Heart left ventricle (tissue), 16 donors: ENCODE measurements around the gene PPP1R9A. TPM values are rescaled to one million over a fixed set of nuclear protein-coding genes. Genes with fewer than 3 reads are reported as not detected.

ENCODE experiments used
- ATAC-seq, 4 donors: fragments of 200-7000 bp; cut with Tn5 transposase; one replicate each; pipeline ENCODE4 v1.9.1; 2020 to 2022; ENCODE audit warnings: moderate library complexity in 4 of 4, mild to moderate bottlenecking in 3 of 4, moderate number of reproducible peaks in 1 of 4
- DNase-seq, 5 donors: peaks; one replicate each; pipeline ENCODE4 v3.0.0-alpha.2; 2020
- H3K27ac ChIP-seq, 12 donors: fragments of 200-600 bp; sonication (generic) in 4 of 12; one replicate each; pipeline versions ENCODE4 v1.5.0 to v1.8.0; 2016 to 2022; ENCODE audit warnings: mild to moderate bottlenecking in 2 of 12
- H3K27me3 ChIP-seq, 9 donors: fragments of 200-600 bp; sonication (generic) in 2 of 9; one replicate each; pipeline versions ENCODE4 v1.5.1 to v1.8.0; 2016 to 2022; ENCODE audit warnings: mild to moderate bottlenecking in 3 of 9
- H3K36me3 ChIP-seq, 9 donors: fragments of 200-600 bp; sonication (generic) in 2 of 9; one replicate each; pipeline versions ENCODE4 v1.5.0 to v1.8.0; 2018 to 2022; ENCODE audit warnings: mild to moderate bottlenecking in 2 of 9
- H3K4me1 ChIP-seq, 12 donors: fragments of 200-600 bp; sonication (generic) in 4 of 12; one replicate each; pipeline versions ENCODE4 v1.5.0 to v1.8.0; 2016 to 2022; ENCODE audit warnings: mild to moderate bottlenecking in 3 of 12
- H3K4me3 ChIP-seq, 12 donors: fragments of 200-600 bp; sonication (generic) in 4 of 12; one replicate each; pipeline versions ENCODE4 v1.5.0 to v1.8.0; 2017 to 2022; ENCODE audit warnings: mild to moderate bottlenecking in 9 of 12, moderate library complexity in 4 of 12
- H3K9me3 ChIP-seq, 12 donors: fragments of 200-600 bp; sonication (generic) in 4 of 12; one replicate each; pipeline versions ENCODE4 v1.5.0 to v1.8.0; 2016 to 2022; ENCODE audit warnings: mild to moderate bottlenecking in 1 of 12
- POLR2A ChIP-seq, 2 donors: fragments of 450-650 bp; IDR thresholded peaks; one replicate each; pipeline ENCODE4 v1.6.1; 2017; ENCODE audit warnings: antibody characterized with exemption in 2 of 2, mild to moderate bottlenecking in 2 of 2, moderate library complexity in 2 of 2
- WGBS, 4 donors: extraction: QIAGEN DNeasy Blood & Tissue Kit in 2 of 4; methylation state at CpG; one replicate each; pipeline versions ENCODE4 v1.1.5 to v1.1.7; 2013 to 2018; 5-methylcytosine and 5-hydroxymethylcytosine counted together
- intact Hi-C, 10 donors: fragments of 100-400 bp; cut with DNase I; formaldehyde crosslinking; loops; one replicate each; pipeline versions ENCODE4 v1.11.1 to v1.14.2; 2022
- polyA plus RNA-seq, 2 donors: library from polyadenylated mRNA; stranded (reverse); fragments of 200-250 nt; gene quantifications; one replicate each; pipeline ENCODE4 v1.2.3, GENCODE V29; 2013
- total RNA-seq, 9 donors: library from RNA; depleted of rRNA in 2 of 9; stranded (reverse); fragments of >200 nt in 2 of 9; fragmentation: NEBNext Ultra II Directional in 3 of 9; extraction: Animal tissue kit (Norgen Biotek cat#: 25700) in 3 of 9; gene quantifications; one replicate each; pipeline versions ENCODE4 v1.1.0 to v1.2.4, GENCODE V29; 2016 to 2023
- TF ChIP-seq, protein P1 (sequence below), 12 donors: fragments of 200-600 bp; sonication (generic) in 4 of 12; IDR thresholded peaks; one replicate each; pipeline versions ENCODE4 v1.5.0 to v1.8.0; 2018 to 2022; ENCODE audit warnings: antibody characterized with exemption in 12 of 12, mild to moderate bottlenecking in 5 of 12
- donor health status: ischemic (EF 13 %, LVEDD 7.1; RV severe dilation, severe dysfunction).
- donor health status: healthy with polysubstance abuse.
- donor health status: DM: no; HTN: yes; CAD: no.
- donor health status: DM: no; HTN: no; CAD: no.
- donor health status: ischemic (EF 25% LVEDD 6.9; RV normal size, moderate dysfunction).
- donor health status: ischemic (EF 25% LVEDD 5.7; RV mildly dilated, moderate dysfunction).
- donor health status: healthy.
- donor health status: DM: yes; HTN: yes; CAD: no.
- donor health status: ischemic (EF 35%, LVEDD 5.7; RV mildly dilated, moderate dysfunction).
- donor health status: nonischemic (EF 11% LVEDD 7.7; RV severe dilation, severe dysfunction).
- donor health status: DM: yes; HTN: yes; CAD: no.
- donor health status: PGD.
- donor health status: ischemic (EF 29% LVEDD 5.4; RV normal size, mild dysfunction).
- donor health status: nonischemic (EF 23%, LVEDD 6.1; RV moderate dilation, normal function).

PPP1R9A gene
- total and polyA plus RNA-seq, 11 donors, result 3.6 to 42.8 (median 30.0) TPM

DNA sequence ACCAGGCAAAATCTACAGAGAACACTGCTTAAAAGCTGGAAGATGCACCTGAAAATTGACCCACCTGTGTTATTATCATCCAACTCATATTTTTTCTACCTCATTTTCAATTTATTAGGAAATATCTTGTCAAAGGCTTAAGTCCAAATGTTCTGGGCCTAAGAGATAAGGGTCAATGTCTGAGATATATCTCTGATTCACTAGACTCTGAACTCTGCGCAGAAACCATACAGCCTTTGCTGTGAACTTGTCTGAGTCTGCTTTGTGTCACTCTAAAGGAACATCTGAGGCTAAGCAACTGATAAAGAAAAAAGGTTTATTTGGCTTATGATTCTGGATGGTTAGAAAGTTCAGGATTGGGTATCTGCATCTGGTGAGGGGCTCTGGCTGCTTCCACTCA lies 413.3 kb downstream of the PPP1R9A start:
- Histone ChIP-seq H3K4me1 (no peaks in the 10 kb centered on the region), H3K4me3 (no peak overlapping the region), H3K36me3 (no peaks in the 10 kb centered on the region), H3K9me3 (no peaks in the 10 kb centered on the region), H3K27me3 (peaks cover 0 to 26% (median 5%) of the 10 kb centered on the region in 9 donors), H3K27ac (no peak overlapping the region)
- intact Hi-C loops, result no loop called here
- 87 to 100% (median 94%) methylated on average over 1 of the region's 1 CpG for WGBS, 4 donors
- ATAC-seq (no peak), DNase-seq (no peak)
- TF ChIP-seq, protein P1, sequence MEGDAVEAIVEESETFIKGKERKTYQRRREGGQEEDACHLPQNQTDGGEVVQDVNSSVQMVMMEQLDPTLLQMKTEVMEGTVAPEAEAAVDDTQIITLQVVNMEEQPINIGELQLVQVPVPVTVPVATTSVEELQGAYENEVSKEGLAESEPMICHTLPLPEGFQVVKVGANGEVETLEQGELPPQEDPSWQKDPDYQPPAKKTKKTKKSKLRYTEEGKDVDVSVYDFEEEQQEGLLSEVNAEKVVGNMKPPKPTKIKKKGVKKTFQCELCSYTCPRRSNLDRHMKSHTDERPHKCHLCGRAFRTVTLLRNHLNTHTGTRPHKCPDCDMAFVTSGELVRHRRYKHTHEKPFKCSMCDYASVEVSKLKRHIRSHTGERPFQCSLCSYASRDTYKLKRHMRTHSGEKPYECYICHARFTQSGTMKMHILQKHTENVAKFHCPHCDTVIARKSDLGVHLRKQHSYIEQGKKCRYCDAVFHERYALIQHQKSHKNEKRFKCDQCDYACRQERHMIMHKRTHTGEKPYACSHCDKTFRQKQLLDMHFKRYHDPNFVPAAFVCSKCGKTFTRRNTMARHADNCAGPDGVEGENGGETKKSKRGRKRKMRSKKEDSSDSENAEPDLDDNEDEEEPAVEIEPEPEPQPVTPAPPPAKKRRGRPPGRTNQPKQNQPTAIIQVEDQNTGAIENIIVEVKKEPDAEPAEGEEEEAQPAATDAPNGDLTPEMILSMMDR (IDR thresholded peaks at IDR 0.05), result no peak
- no peak for TF ChIP-seq POLR2A (IDR thresholded peaks at IDR 0.05)

DNA sequence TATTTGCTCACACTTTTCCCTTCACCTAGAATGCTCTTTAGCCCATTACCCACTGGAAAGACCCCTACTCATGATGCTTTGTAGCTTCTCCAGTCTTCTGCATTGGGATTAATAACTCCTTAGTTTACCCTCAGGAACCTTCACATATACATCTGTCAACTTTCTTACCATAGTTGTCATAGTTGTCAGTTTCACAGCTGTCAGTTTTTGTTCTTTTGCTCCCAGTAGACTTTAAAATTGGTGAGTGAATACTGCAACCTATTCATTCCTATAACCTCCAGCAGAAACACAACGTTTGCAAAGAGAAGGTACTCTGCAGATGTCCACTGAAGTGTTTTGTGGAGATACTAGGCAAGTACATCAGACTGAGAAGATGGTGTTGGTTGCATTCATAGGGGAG lies 414.3 kb downstream of the PPP1R9A start:
- WGBS, 4 donors, result 69 to 82% (median 76%) methylated on average over 1 of the region's 1 CpG
- DNase-seq (no peak), ATAC-seq (no peak)
- H3K4me1 ChIP-seq, result no peaks in the 10 kb centered on the region
- intact Hi-C loops, result no loop called here
- H3K36me3 ChIP-seq, result no peaks in the 10 kb centered on the region
- no peak overlapping the region for H3K4me3 ChIP-seq
- peaks cover 0 to 29% (median 5%) of the 10 kb centered on the region in 9 donors for H3K27me3 ChIP-seq
- H3K9me3 ChIP-seq, result no peaks in the 10 kb centered on the region
- TF ChIP-seq, protein P1 (IDR thresholded peaks at IDR 0.05), result no peak
- TF ChIP-seq POLR2A (IDR thresholded peaks at IDR 0.05), result no peak
- H3K27ac ChIP-seq, result no peak overlapping the region

DNA sequence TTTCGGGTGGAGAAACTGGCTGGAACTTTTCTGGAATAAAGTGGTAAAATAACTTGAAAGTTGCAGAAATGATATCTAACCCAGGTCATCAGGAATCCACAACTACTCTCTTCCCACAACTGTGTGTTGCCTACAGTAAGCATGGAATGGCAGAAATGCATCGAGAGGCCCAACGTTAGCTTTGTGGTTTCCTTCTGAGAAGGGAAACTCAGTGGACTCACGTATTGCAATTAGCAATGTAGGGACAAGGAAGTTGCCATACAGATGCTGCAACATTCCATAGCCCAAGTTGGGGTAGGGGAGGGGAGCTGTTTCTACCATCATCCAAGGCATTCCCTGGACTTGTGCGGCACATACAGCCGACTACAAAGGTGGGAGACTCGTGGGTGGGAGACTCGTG lies 415.0 kb downstream of the PPP1R9A start:
- peaks cover 0 to 29% (median 5%) of the 10 kb centered on the region in 9 donors for H3K27me3 ChIP-seq
- TF ChIP-seq POLR2A (IDR thresholded peaks at IDR 0.05), result no peak
- TF ChIP-seq, protein P1 (IDR thresholded peaks at IDR 0.05), result no peak
- no peaks in the 10 kb centered on the region for H3K36me3 ChIP-seq
- H3K27ac ChIP-seq, result no peak overlapping the region
- no peak for ATAC-seq
- DNase-seq, result no peak
- intact Hi-C loops, result no loop called here
- 79 to 89% (median 84%) methylated on average over 8 of the region's 8 CpGs for WGBS, 4 donors
- H3K9me3 ChIP-seq, result no peaks in the 10 kb centered on the region
- no peak overlapping the region for H3K4me3 ChIP-seq
- H3K4me1 ChIP-seq, result no peaks in the 10 kb centered on the region

DNA sequence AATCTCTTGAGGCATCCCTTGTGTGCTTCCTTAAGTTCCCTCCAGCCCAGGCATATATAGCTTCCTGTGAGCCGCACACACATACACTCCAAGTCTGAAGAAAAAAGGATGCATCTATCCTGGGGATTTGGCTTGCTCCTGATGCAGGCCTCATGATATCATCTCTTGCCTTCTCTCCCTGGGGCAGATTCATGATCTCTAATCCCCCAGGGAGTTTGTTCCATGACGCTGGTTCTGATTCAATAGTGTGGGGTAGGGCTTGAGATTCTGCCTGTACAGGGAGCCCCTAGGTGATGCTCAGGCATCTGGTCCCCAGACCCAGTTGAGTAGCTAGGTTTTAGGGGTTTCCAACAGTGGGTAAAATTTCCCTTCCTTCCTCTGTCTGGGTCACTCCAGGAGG lies 415.5 kb downstream of the PPP1R9A start:
- no peak for DNase-seq
- Histone ChIP-seq H3K9me3 (no peaks in the 10 kb centered on the region), H3K4me3 (no peak overlapping the region), H3K36me3 (no peaks in the 10 kb centered on the region), H3K4me1 (no peaks in the 10 kb centered on the region), H3K27ac (no peak overlapping the region), H3K27me3 (peaks cover 0 to 29% (median 5%) of the 10 kb centered on the region in 9 donors)
- intact Hi-C loops, result no loop called here
- WGBS, 4 donors, result 58 to 84% (median 65%) methylated on average over 2 of the region's 2 CpGs
- TF ChIP-seq, protein P1 (IDR thresholded peaks at IDR 0.05), result no peak
- TF ChIP-seq POLR2A (IDR thresholded peaks at IDR 0.05), result no peak
- ATAC-seq, result no peak
